Stomach (tissue), 4 donors: ENCODE data around the gene HECW1.

Experiments used
- CTCF ChIP-seq, 7 experiments: fragments of 450-650 bp in 4 of 7; fragments of 200-600 bp in 3 of 7; sonication (generic) in 3 of 7; IDR thresholded peaks; one replicate each; pipeline ENCODE4 v1.5.1; 2016 to 2019; ENCODE audit warnings: antibody characterized with exemption in 7 of 7, control low read depth in 2 of 7, mild to moderate bottlenecking in 1 of 7
- POLR2A ChIP-seq, 4 donors: fragments of 450-650 bp; IDR thresholded peaks; one replicate each; pipeline ENCODE4 v1.6.1; 2016; ENCODE audit warnings: antibody characterized with exemption in 4 of 4, control low read depth in 2 of 4, mild to moderate bottlenecking in 1 of 4, moderate library complexity in 1 of 4
- POLR2AphosphoS5 ChIP-seq, 3 donors: sonication (generic); formaldehyde crosslinking; IDR thresholded peaks; one replicate each; pipeline ENCODE4 v1.6.1; 2016; ENCODE audit warnings: antibody characterized with exemption in 3 of 3

DNA sequence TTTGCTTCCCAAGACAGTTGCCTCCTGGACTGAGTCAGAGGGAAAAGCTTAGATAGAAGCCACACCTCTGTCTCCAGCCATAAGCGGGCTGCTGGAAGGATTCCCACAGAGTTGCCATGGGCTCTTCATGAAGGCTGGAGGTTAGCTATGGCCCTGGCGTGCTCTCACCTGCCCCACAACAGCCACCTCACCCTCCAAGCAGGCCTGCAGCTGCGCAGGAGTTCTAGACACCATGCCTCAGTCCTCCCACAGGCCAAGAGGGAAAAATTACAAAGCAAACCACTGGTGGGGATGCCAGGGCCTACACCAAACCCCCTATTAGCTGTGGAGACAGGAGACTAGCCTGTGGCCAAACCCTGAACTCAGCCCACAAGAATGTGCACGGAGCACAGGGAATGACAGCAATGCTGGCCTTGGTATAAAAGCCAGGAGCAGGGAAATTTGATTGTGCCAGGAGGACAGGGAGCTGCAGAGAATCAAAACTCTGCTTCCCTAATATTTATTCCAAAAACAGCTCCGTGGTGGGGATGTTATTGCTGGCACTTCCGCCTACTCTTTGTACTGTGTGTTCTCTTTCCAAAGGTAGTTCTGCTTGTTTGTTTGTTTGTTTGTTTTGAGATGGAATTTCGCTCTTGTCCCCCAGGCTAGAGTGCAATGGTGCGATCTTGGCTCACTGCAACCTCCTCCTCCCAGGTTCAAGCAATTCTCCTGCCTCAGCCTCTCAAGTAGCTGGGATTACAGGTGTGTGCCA, 410.1 kb downstream of the HECW1 start:
- TF ChIP-seq POLR2A (IDR thresholded peaks at IDR 0.05) (no peak), CTCF (IDR thresholded peaks at IDR 0.05) (no peak), POLR2AphosphoS5 (IDR thresholded peaks at IDR 0.05) (no peak)
